EL (cell line): ENCODE results near the gene RSPRY1.

Experiments used
- DNase-seq: peaks from one replicate; pipeline ENCODE4 v3.0.0-alpha.2; 2016

RSPRY1 gene

DNA sequence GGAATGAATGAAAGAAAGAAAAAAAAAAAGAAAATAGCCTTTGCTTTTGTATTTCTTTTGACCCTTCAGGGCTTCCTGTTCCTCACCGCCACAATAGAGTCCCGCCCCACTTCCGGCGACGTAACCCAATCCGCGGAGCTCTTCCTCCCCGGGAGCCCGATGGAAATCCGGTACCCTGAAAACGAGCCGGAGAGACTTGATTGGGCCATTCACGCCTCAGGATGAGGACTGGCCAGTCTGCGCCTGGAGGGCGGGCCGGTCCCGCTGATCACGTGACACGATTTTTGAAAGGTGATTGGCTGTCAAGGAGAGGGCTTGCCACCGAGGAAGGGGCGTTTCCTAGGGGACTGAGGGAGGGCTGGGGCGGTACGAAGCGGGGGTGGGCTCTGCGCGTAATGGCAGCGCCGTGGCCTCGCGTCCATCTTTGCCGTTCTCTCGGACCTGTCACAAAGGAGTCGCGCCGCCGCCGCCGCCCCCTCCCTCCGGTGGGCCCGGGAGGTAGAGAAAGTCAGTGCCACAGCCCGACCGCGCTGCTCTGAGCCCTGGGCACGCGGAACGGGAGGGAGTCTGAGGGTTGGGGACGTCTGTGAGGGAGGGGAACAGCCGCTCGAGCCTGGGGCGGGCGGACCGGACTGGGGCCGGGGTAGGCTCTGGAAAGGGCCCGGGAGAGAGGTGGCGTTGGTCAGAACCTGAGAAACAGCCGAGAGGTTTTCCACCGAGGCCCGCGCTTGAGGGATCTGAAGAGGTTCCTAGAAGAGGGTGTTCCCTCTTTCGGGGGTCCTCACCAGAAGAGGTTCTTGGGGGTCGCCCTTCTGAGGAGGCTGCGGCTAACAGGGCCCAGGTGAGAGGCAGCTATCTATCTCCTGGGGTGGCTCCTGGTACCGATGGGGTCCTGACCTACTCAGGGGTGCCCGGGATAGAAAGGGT, at the start of gene RSPRY1, which contains the start of gene PSME3IP1:
TSS of gene RSPRY1 (plus strand) at position 385 of the 927 bp plus-strand sequence. CDS start 18,330 bp downstream, outside the sequence.
TSS of gene PSME3IP1 (minus strand) at position 95 of the 927 bp plus-strand sequence. CDS start 12,185 bp downstream, outside the sequence.
- peak; percentile 100 for DNase-seq

DNA sequence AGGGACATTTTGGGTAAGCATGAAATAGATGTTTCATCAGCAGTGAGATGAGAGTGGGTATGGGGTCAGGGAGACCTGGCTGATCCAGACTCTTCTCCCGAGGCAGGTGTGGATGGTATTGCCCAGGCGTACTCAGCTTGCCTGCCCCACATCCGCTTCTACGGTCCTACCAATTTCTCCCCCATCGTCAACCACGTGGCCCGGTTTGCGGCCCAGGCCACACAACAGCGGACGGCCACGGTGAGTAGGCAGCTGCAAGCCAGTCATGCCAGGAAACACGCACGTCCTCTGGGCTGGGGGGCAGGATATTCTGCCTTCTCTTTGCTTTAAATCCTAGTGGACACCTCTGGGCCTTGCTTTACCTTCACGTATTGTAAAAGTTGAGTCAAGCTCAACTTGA, 49.1 kb upstream of the RSPRY1 start:
- no peak for DNase-seq

DNA sequence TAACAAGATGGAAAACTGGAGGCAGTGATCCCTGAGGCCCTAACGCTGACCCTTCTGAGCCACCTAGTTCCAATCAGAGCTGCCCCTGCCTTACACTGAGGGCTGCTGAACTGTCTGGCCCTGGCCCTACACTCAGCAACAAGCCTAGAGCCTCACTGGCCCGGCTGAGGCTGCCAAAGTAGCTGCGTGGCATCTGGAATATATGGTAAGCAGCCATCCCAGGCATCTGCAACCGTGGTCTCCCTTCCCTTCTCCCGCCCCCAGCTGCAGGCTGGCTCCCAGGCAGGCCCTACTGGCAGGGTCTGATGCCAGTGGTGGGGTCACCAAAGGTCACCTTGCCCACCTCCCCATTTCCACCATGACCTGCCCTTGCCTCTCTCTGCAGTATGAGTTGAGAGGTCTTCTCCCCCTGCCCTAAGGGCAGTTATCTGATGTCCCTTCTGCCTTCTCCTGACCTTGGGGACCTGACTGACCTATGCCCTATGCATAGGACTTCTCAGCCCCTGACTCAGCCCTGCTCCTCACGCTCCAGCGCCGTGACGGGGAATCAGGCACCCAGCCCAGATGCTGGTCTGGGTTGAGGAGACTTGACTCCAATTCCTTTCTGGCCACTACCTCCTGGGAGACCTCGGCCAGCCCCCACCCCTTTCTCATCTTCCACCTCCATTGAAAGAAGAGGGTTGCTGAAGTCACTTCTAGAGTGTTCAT, 48.4 kb upstream of the RSPRY1 start:
- DNase-seq, result no peak

DNA sequence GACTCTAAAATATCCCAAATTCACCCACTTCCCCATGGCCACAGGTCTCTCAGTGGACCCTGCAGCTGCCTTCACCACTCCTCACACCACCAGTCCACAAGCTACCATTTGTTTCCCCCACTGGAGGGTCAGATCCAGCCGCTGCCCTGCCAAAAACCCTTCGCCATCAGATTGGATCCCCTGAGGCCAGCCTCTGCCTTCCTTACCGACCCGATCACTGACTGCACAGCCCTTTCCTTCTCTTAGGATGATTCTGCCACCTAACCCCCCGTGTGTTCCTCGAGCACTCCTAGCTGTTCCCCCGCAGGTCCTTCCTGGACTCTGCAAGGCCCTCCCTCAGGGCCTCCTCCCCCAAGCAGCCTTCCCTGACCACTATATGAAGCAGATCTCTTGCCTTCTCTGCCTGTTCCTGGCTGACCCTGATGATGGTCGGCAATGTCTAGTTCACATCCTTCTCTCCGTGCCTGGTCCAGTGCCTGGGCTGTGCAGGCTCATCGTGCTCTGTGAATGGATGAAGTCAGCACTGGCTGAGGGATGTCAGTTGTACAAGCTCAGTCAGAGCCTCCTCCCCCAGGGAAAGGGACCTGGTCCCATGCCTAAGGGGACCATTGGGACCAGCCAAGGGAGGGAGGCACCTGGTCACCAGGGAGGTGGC, 47.7 kb upstream of the RSPRY1 start:
- no peak for DNase-seq

DNA sequence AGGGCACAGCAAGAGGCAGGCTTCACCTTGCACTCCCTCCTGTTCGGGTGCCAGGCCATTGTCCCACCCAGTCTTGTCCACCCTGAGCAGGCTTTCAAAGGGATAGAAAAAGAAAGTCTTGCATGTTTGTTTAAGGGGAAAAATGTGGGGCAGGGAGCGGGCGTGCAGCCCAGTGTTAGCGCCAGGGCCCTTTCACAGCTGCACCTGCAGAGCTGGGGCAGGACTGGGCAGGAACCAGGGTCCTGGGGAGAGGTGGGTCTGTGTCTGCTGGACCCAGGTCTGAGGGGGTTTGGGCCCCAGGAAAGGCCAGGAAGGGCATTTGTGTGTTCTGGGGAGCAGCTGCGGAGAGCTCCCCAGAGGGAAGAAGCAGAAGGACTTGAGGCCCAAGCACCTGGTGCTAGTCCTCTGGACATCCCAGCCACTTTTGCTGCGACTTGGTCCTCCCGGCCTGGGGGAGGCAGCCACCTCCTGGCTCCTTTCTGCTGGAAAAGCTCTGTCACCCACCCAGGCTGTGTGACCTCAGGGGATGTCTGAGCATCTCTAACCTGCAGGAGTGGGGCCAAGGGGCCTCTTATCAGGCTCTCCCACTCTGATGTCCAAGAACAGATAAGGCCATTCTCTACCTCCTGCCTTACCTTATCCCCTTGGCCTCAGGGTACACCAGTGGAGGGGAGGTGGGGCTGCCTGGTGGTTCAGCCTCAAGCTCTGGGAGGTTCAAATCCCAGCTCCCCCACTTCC, 45.0 kb upstream of the RSPRY1 start:
- no peak for DNase-seq

DNA sequence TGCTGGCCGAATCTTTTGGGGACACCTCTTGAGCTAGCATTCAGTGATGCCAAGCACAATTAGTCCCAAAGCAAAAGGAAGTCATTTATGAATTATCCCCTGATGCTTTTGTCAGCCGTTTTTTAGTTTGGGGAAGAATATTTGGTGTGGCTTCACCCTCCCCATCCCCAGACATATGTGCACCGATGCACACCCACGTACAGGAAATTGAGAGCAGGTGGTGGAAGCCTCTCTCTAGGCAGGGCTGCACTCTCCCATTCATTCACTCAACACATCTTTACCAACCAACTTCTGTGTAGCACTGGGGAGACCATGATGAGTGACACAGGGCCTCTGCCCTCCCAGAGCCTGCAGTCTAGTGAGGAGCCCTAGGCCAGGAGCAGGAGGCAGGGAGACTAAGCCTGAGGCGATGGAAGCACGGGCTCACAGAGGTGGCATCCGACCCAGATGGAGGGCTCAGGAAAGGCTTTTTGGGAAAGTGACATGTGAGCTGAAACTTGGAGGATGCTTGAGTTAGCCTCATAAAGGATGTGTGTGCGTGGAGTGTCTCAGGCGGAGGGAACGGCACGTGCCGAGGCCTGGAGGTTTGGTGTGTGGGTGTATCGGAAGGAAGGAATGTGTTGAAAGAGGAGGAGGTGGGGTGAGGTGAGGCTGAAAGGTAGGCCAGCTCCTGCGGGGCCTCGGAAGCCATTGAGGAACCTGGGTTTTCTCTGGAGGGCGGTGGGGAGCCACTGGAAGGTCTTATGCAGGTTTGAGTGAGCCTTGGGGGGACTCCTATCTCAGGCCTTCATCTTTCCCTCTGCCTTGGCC, 44.1 kb upstream of the RSPRY1 start:
- no peak for DNase-seq

DNA sequence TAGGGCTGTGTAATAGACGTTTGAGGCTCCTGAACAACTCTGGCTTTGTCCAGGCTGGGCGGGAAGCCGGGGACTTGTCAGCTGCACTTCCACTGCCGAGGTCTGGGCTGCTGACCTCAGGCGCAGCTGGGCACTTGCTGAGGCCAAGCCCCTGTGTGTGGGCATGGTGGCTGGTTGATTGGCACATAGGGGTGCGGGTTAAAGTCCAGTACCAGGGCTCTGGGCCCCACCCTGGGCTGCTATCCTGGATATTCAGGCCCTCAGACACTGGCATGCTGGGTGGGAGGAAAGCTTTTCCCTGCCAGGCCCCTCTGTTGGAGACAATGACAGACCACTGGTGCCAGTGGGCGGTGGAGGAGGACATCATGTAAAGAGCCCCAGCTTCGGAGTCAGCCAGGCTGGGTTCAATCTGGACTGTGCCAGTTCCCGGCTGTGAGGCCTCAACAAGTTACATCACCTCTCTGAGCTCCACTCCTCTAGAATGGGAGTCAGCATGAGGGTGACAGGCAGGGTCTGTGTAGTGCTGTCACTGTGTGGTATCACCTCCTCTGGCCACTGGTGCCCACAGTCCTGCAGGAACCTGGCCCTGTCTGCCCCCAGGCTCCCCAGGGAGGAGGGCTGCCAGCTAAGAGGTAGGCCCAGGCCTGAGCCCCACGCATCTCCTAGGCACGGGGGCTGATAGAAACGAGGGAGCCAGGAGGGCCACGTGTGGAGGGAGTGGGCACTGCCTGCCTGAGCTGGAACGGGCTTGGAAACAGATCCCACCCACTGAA, 42.8 kb upstream of the RSPRY1 start:
- DNase-seq, result no peak

DNA sequence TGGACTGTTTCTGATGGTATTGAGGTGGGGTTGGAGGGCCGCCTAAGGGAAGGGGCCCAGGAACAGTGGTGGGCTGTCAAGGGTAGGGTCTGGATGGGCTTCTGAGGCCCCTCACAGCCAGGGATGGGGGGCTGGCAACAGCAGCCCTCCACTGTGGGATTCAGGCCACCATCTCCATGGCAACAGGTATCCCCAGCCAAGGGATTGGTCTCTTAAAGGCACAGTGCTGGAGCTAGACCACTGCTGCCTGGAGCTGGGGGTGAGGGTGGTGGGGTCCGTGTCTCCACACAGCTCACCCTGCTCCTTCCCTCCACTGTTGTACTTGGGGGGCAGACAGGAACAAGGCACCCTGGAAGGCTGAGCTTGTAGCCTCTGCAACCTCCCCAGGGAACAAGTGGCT, 42.1 kb upstream of the RSPRY1 start:
- DNase-seq, result no peak

DNA sequence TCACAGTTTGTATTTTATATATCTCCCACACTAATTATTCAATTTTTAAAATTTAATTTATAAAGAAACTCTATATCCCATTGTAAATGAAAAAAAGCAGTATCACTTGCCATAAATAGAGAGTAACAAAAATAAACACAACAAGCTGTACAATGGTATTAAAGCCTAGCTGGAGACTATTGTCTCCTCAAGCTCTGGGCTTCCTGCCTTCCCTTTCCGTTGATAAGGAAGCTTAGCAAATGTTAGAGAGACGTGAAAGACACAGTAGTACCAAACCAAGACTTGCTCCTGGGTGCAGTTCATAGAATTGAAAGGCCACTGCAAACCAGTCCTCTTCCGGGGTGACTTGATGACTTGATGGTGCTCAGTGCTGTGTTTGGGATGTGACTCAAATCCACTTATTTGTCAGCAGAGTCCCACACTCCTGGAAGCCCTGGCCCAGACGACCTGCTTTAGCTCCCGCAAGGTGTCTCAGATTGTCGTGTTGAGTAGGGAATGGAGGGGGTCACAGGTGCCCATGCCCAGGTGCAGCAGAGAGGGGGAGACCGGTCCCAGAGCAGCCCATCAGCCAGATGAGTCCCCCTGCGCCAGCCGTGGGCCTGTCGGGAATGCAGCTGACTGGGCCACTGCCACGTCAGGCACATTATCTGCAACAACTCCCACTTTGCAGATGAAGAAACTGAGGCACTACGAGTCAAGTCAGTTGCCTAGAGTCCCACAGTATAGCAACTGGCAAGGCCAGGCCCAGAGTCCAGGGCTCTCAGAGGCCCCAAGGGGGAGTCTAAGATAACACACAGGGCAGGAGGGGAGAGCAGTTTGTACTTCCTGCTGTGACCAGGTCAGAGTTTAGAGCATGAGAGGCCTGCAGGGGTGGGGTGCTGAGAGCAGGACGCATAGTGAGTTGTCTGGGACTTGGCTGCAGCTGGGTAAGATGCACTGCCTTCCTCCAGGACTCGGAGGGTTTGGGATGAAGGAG, 40.8 kb upstream of the RSPRY1 start:
- no peak for DNase-seq

DNA sequence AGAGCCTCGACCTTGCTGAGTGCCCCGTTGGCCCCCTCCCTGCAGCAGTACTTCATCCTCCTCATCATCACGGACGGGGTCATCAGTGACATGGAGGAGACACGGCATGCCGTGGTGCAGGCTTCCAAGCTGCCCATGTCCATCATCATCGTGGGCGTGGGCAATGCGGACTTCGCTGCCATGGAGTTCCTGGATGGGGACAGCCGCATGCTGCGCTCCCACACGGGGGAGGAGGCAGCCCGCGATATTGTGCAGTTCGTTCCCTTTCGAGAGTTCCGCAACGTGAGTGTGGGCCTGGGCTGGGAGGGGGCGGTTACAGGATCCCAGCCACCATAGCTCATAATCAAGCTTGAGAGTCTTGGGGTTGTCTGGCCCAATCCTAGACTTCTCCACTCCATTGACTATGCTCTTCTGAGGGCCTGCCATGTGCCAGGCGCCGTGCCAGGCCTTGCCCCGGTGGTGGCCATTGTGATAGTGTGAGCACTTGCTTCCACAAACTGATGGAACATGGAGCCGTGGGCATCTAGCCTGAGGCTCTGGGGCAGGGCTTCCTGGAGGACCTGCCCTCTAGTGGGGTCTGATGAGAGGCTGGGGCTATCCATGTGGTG, 40.0 kb upstream of the RSPRY1 start:
- DNase-seq, result no peak

DNA sequence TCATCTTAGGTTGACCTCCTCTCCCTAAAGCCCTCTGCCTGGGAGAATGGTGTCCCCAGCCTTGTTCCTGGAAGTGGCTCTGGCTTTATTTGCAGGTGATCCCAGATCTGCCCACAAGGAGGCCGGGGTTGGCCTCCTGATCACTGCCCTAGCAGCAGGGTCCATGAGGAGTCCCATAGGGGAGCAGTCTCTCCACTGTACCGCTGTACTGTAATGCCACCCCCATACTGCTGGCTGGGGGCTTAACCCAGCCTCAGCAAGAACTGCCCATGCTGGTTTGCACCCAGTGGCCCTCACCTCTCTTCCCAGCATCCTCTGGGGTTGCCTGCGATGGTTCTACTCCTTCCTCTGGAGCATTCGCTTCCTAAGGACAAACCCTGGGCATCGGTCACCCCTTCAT, 39.4 kb upstream of the RSPRY1 start:
- no peak for DNase-seq

DNA sequence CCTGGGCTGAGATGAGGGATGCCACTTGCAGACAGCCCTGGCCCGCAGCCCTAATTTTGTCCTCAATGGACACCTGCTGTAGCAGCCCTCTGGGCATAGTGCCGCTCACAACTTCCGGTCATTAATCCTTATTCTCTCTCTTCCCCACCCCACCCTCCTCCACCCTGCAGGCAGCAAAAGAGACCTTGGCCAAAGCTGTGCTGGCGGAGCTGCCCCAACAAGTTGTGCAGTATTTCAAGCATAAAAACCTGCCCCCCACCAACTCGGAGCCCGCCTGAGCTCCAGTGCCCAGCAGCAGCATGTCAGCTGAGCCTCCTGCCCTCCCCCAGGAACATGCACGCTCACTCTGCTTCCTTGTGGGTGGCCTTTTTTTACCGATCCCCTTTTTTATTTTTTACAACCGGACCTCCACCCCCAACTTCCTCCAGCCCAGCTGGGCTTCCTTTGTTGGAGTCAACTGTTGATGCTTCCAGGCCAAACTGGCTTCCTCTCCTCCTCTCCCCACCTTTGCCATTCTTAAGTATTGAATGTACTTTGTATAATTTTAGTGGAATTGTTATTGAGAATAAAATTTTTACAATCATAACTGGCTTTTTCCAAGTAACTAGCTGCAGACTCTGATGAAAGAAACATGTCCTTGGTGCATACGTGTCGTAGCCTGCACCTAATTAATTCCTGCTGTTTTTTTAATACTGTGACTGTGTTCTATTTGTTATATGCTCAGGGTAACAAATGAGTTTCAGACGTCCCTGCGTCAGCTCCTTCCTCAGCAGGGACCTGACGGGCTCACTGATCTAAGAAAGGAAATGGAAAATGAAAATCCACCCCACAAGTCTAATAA, 38.5 kb upstream of the RSPRY1 start:
- no peak for DNase-seq

DNA sequence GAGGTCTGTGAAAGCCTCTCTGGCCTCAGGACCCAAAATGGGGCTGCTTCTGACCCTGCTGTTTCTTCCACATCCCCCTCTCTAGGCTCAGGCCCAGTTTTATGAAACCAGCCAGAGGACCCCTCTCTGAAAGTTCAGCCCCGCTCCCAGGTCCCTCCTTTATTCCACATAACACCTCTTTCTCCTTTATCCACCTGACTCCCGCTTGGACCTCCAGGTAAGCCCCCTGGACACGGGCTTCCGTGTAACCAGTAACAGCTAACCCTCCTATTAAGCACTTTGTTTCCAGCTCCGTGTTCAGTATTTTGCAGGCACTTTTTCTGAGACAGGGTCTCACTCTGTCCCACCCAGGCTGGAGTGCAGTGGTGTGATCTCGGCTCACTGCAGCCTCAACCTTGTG, 37.6 kb upstream of the RSPRY1 start:
- DNase-seq, result no peak

DNA sequence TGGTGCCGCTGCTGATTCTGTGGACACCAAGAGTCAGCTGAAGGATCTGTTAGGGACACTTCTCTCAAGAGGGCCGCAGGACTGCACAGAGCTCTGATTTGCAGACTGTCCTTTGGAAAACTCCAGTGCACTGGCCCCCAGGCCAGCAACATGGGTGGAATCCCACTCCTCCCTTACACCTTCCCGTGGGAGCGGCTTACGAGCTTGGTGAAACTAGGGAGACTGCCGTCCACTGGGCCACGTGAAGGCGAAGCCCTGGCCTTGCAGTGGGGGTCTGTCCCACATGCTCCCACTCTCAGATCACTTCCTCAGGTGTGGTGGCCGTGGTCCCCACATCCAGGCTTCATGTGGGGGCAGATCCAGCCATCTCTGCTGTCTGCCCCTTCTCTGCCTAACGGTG, 36.7 kb upstream of the RSPRY1 start:
- DNase-seq, result no peak

DNA sequence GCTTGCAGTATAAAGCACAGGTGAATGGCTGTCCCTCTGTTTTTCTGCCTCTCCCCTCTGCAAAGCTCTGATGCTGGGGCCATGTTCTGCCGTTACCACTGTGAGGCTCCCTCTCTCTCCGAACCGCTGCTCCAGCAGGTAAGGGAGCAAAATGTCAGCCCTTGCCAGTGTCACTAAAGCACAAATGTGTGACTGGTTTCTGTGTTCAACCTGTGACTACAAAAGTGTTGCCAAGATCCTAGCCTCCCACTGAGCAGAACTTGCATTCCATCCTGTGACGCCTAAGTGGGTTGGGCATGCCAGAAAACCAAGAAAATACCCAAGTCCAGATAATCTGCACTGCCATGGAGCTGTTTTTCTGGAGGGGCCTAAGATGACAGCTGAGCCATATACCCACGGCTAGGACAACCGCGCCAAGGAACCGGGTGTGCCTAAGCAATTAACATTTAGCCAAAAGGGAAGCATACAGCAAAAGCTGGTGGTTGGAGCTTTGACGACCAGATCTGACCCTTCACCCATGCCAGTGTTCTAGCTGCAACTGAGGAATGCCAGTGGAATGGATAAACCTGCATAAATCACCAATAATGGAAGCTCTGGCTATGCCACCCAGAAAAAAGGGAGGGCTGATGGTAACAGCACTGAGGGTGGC, 35.3 kb upstream of the RSPRY1 start:
- no peak for DNase-seq

DNA sequence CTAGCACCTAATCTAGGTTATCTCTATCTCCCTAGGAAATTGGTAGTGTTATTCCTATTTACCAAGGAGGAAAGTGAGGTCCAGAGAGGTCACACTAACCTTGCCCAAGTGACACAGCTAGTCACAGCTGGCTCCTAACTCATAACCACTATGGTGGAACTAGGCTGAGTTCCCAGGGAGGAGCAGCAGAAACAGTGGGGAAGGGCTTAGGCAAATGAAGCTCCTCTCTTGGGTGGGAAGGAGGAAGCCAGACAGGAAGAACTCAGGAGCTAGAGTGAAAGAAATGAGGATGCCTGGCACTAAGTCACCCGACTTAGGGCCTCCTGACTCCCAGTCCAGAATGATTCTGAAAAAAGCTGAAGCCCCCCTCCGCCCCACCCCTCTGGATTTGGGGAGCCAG, 34.8 kb upstream of the RSPRY1 start:
- no peak for DNase-seq
